Endothelial cell of umbilical vein (primary cell): ENCODE results near the gene LARP7. TPM values are rescaled to one million over a fixed set of nuclear protein-coding genes. Genes with fewer than 3 reads are reported as not detected.

Experiments used
- BruUV-seq: library from RNA; stranded (reverse); fragments of 400-500 nt; replicated peaks from 2 replicates; lab custom pipeline; 2021; lab: Mats Ljungman, UMichigan
- CTCF ChIA-PET: fragments of 300-600, 350-600 bp; sonication (Branson Sonifier 250); formaldehyde crosslinking; loops from one replicate; lab custom pipeline; 2021; ENCODE audit warnings: antibody characterized with exemption, inconsistent platforms; lab: Charles Lee
- POLR2A ChIA-PET: fragments of 300-600, 350-600 bp; sonication (Branson Sonifier 250); formaldehyde crosslinking; loops from one replicate; lab custom pipeline; 2021; ENCODE audit warnings: antibody characterized with exemption, inconsistent platforms; lab: Charles Lee
- DNase-seq: peaks from one replicate; pipeline ENCODE4 v3.0.0-alpha.2; 2011; ENCODE audit warnings: low read depth, low spot score
- FAIRE-seq: peaks from 2 replicates; lab custom pipeline; 2011; peaks lifted over from hg19 to GRCh38; lab: Jason Lieb, UNC
- H2AFZ ChIP-seq: 2 replicates; pipeline ENCODE4 v1.6.0; 2012; ENCODE audit warnings: low read depth, low read length, control low read depth, inconsistent platforms
- H3K27ac ChIP-seq: 2 replicates; pipeline ENCODE4 v1.5.1; 2011; ENCODE audit warnings: low read depth, mild to moderate bottlenecking, control low read depth, low read length, moderate library complexity; ENCODE audit not compliant: insufficient read depth
- H3K27me3 ChIP-seq, 2 experiments: 2 replicates each; pipeline versions ENCODE4 v1.6.0 to v1.6.1; 2011; ENCODE audit warnings: low read length in 2 of 2, mixed read lengths in 1 of 2; ENCODE audit not compliant: control insufficient read depth in 2 of 2, insufficient read depth in 2 of 2
- H3K36me3 ChIP-seq, 2 experiments: 2 replicates in 1 of 2; 3 replicates in 1 of 2; pipeline ENCODE4 v1.5.1; 2011; ENCODE audit warnings: low read length in 2 of 2, mild to moderate bottlenecking in 1 of 2, moderate library complexity in 1 of 2; ENCODE audit not compliant: control insufficient read depth in 2 of 2, insufficient read depth in 2 of 2; ENCODE audit errors: extremely low read depth in 1 of 2
- H3K4me1 ChIP-seq: 3 replicates; pipeline ENCODE4 v1.5.1; 2011; ENCODE audit warnings: mild to moderate bottlenecking, low read length; ENCODE audit not compliant: control insufficient read depth, insufficient read depth; ENCODE audit errors: extremely low read depth
- H3K4me2 ChIP-seq: 2 replicates; pipeline ENCODE4 v1.6.1; 2011; ENCODE audit warnings: low read length, control low read depth, mixed read lengths; ENCODE audit not compliant: insufficient read depth
- H3K4me3 ChIP-seq, 3 experiments: fragments of 200-600 bp in 1 of 3; sonication (generic), shearing (Covaris generic) in 1 of 3; replicated peaks in 1 of 3; 2 replicates each; pipeline ENCODE4 v1.5.1; 2011 to 2016; ENCODE audit warnings: control low read depth in 3 of 3, low read length in 3 of 3, mild to moderate bottlenecking in 2 of 3, inconsistent platforms in 1 of 3, low read depth in 1 of 3, moderate library complexity in 1 of 3; ENCODE audit not compliant: insufficient read depth in 1 of 3
- H3K79me2 ChIP-seq: 2 replicates; pipeline ENCODE4 v1.6.0; 2012; ENCODE audit warnings: low read length, inconsistent platforms; ENCODE audit not compliant: control insufficient read depth, insufficient read depth
- H3K9ac ChIP-seq: replicated peaks from 2 replicates; pipeline ENCODE3; 2011; ENCODE audit warnings: low read length, control low read depth; ENCODE audit not compliant: insufficient read depth; ENCODE audit errors: extremely low read depth
- H3K9me1 ChIP-seq: replicated peaks from 3 replicates; pipeline ENCODE4 v1.6.0; 2011; ENCODE audit warnings: mild to moderate bottlenecking, low read length; ENCODE audit not compliant: control insufficient read depth, insufficient read depth; ENCODE audit errors: extremely low read depth
- H3K9me3 ChIP-seq: replicated peaks from 2 replicates; pipeline ENCODE4 v1.5.1; 2012; ENCODE audit warnings: low read length, inconsistent platforms; ENCODE audit not compliant: control insufficient read depth, insufficient read depth
- H4K20me1 ChIP-seq: replicated peaks from 2 replicates; pipeline ENCODE3; 2011; ENCODE audit warnings: mild to moderate bottlenecking, low read length; ENCODE audit not compliant: control insufficient read depth, insufficient read depth; ENCODE audit errors: extremely low read depth
- EZH2 ChIP-seq: IDR thresholded peaks from 2 replicates; pipeline ENCODE4 v1.6.1; 2012; ENCODE audit warnings: borderline replicate concordance, low read depth, mild to moderate bottlenecking, moderate library complexity, low read length, inconsistent platforms; ENCODE audit not compliant: severe bottlenecking
- FOS ChIP-seq: IDR thresholded peaks from 2 replicates; pipeline ENCODE4 v1.6.1; 2011; ENCODE audit warnings: mild to moderate bottlenecking, low read length, moderate library complexity, borderline replicate concordance; ENCODE audit not compliant: insufficient read depth
- GATA2 ChIP-seq: IDR thresholded peaks from 2 replicates; pipeline ENCODE4 v1.7.0; 2011; ENCODE audit warnings: low read depth, mild to moderate bottlenecking, moderate library complexity, mixed read lengths, low read length; ENCODE audit not compliant: insufficient read length, insufficient read depth
- JUN ChIP-seq: IDR thresholded peaks from 2 replicates; pipeline ENCODE4 v1.6.1; 2011; ENCODE audit warnings: borderline replicate concordance, low read depth; ENCODE audit not compliant: insufficient read length, insufficient read depth
- MAX ChIP-seq: IDR thresholded peaks from 2 replicates; pipeline ENCODE4 v1.6.1; 2011; ENCODE audit not compliant: insufficient read depth, insufficient read length
- MYC ChIP-seq: IDR thresholded peaks from one replicate; pipeline ENCODE4 v1.6.1; 2011; ENCODE audit warnings: mild to moderate bottlenecking, low read depth, low read length
- POLR2A ChIP-seq: IDR thresholded peaks from 2 replicates; pipeline ENCODE4 v1.6.1; 2012; ENCODE audit warnings: low read depth, mild to moderate bottlenecking, control low read depth, low read length
- POLR2AphosphoS5 ChIP-seq: IDR thresholded peaks from 2 replicates; pipeline ENCODE4 v1.6.1; 2012; ENCODE audit warnings: low read depth, mild to moderate bottlenecking, control low read depth, low read length, moderate library complexity; ENCODE audit not compliant: insufficient read depth
- dilution Hi-C: fragments of 300-500 bp; cut with MboI; formaldehyde crosslinking; loops from one replicate; pipeline ENCODE4 v1.15.0; 2019; ENCODE audit warnings: low sequenced_read_pairs; ENCODE audit not compliant: extremely low pct_ligation_motif_present
- intact Hi-C: fragments of 100-400 bp; cut with micrococcal nuclease; formaldehyde crosslinking; loops from one replicate; pipeline ENCODE4 v1.10.0; 2022
- polyA plus RNA-seq, 4 experiments: library from polyadenylated mRNA; depleted of rRNA in 3 of 4; stranded (reverse) in 3 of 4; unstranded in 1 of 4; fragments of >200 nt; gene quantifications; 2 replicates each; pipeline versions ENCODE4 v1.2.1 to v1.2.3, GENCODE V29; 2011 to 2012; ENCODE audit warnings: missing spikeins in 1 of 4
- total RNA-seq: library from RNA; stranded (reverse); gene quantifications from 2 replicates; pipeline ENCODE4 v1.2.3, GENCODE V29; 2021
- TF ChIP-seq, protein P1 (sequence below), 2 donors: IDR thresholded peaks; 1 replicate in 1 of 2; 2 replicates in 1 of 2; pipeline ENCODE4 v1.5.1; 2011; ENCODE audit warnings: low read length in 2 of 2, mild to moderate bottlenecking in 2 of 2, moderate library complexity in 2 of 2, control low read depth in 1 of 2, inconsistent platforms in 1 of 2, low read depth in 1 of 2; ENCODE audit not compliant: insufficient read depth in 1 of 2; ENCODE audit errors: extremely low read depth in 1 of 2

Gene LARP7
- total and polyA plus RNA-seq, 2 donors (not counting 3 experiments of a cell fraction or from before 2014, with no cell fraction given) = 6.9 to 35.1 TPM

DNA sequence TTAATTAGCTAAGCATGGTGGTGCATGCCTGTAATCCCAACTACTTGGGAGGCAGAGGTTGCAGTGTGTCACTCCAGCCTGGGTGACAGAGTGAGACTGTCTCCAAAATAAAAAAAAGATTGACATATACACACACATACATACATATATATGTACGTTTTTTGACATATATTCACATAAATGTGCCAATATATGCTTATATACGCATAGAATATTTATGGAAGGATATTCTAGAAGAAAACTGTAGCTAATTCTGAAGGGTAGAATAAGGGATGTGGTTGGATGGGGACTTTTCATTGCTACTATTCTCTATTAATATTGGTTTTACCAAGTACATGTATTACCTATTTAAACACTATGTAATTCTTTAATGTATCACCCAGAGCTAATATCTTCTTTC is 20.0 kb upstream of the LARP7 start:
- FAIRE-seq = no peak
- CTCF ChIA-PET = interaction anchor here (0.7 kb wide), 1 partner anchor 12 kb away, joined by 3 read pairs; no protein-coding TSS in a partner anchor

DNA sequence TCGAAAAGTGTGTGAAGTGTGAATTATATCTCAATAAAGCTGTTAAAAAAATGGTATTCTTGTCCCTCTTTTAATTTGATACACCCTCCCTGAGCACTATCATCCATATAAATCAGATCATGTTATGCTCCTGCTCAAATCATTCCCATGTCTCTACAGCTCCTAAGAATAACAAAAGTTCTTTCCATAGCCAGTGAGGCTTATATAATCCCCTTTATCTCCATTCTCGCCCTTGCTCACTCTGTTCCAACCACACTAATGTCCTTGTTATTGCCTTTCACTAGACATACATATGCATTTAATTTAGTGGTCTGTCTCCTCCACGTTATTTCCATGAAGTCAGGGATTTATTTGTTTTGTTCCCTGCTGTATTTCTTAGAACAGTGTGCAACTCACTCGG is 10.7 kb upstream of the LARP7 start:
- ChIA-PET CTCF (no interaction called here), POLR2A (no interaction called here)
- no peaks in the 10 kb centered on the region for H4K20me1 ChIP-seq
- dilution Hi-C loops = no loop called here
- no peaks in the 10 kb centered on the region for H3K9me3 ChIP-seq
- no peak overlapping the region for H3K4me2 ChIP-seq
- intact Hi-C loops = no loop called here
- no TSS peak for BruUV-seq
- no peak overlapping the region for H3K9ac ChIP-seq
- no peak for DNase-seq
- no peak overlapping the region for H3K4me3 ChIP-seq
- no peak overlapping the region for H3K27ac ChIP-seq
- no peaks in the 10 kb centered on the region for H3K79me2 ChIP-seq
- FAIRE-seq = no peak
- H3K9me1 ChIP-seq = no peaks in the 10 kb centered on the region
- TF ChIP-seq MYC (no peak), POLR2AphosphoS5 (no peak), FOS (no peak), MAX (no peak), POLR2A (no peak), GATA2 (no peak), JUN (no peak), EZH2 (no peak)
- TF ChIP-seq, protein P1, sequence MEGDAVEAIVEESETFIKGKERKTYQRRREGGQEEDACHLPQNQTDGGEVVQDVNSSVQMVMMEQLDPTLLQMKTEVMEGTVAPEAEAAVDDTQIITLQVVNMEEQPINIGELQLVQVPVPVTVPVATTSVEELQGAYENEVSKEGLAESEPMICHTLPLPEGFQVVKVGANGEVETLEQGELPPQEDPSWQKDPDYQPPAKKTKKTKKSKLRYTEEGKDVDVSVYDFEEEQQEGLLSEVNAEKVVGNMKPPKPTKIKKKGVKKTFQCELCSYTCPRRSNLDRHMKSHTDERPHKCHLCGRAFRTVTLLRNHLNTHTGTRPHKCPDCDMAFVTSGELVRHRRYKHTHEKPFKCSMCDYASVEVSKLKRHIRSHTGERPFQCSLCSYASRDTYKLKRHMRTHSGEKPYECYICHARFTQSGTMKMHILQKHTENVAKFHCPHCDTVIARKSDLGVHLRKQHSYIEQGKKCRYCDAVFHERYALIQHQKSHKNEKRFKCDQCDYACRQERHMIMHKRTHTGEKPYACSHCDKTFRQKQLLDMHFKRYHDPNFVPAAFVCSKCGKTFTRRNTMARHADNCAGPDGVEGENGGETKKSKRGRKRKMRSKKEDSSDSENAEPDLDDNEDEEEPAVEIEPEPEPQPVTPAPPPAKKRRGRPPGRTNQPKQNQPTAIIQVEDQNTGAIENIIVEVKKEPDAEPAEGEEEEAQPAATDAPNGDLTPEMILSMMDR (IDR thresholded peaks at IDR 0.05; ENCODE audit: extremely low read depth in 1 of 2, insufficient read depth in 1 of 2, low read depth in 1 of 2, low read length in 2 of 2) = no peak
- no peaks in the 10 kb centered on the region for H3K36me3 ChIP-seq
- H3K4me1 ChIP-seq = no peaks in the 10 kb centered on the region
- no peak overlapping the region for H2AFZ ChIP-seq
- H3K27me3 ChIP-seq = no peaks in the 10 kb centered on the region

More for the DNA sequence above, 20.0 kb upstream of the LARP7 start:
- no TSS peak for BruUV-seq
- Histone ChIP-seq H4K20me1 (no peaks in the 10 kb centered on the region), H3K79me2 (no peaks in the 10 kb centered on the region), H3K27ac (no peak overlapping the region), H3K36me3 (no peaks in the 10 kb centered on the region), H3K9me3 (no peaks in the 10 kb centered on the region), H2AFZ (no peak overlapping the region), H3K27me3 (no peaks in the 10 kb centered on the region), H3K4me1 (no peaks in the 10 kb centered on the region), H3K4me2 (no peak overlapping the region), H3K4me3 (no peak overlapping the region), H3K9ac (no peak overlapping the region), H3K9me1 (no peaks in the 10 kb centered on the region)
- intact Hi-C loops (no loop called here), dilution Hi-C loops (no loop called here)
- DNase-seq = no peak
- TF ChIP-seq EZH2 (no peak), POLR2A (no peak), MAX (no peak), MYC (no peak)
- TF ChIP-seq, protein P1 (IDR thresholded peaks at IDR 0.05; ENCODE audit: extremely low read depth in 1 of 2, insufficient read depth in 1 of 2, low read depth in 1 of 2, low read length in 2 of 2) = no peak
- POLR2A ChIA-PET = no interaction called here
